ENCODE data around the gene CDKN1C.

CDKN1C gene

DNA sequence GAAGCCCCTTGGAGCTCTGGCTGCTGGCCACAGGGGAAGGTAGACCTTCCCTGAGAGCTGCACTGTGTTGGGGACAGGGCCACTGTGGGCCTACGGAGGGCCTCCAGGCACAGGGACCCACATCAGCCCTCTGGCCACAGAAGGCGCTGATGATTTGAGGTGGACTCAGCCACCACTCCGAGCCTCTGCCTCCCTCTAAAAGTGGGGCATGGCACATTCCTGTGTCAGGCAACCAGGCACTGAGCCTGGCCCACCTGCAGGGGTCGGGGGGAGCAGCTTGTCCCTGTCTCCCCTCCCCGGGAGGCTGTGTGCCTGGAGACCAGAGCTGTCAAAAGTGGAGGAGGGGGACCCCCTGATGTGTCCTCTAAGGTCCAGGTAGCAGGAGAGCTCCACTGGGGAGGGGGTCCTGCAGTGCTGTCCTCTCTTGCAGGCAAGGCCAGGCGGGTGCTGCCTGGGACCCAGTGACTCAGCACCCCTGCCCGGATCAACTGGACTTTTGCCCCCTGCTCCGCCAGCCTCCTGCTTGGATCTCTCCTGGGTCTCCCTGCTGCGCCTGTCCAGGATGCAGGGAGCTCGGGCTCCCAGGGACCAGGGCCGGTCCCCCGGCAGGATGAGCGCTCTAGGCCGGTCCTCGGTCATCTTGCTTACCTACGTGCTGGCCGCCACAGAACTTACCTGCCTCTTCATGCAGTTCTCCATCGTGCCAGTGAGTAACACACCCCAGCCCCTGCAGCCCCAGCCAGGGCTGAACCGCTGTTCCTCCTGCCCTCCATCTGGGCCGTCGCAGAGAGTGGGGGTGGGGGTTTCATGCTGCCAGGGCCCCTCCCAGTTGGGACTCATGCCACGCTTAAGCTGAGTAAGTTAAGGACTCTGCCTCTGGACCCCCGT, 17.5 kb upstream of the CDKN1C start:
- Histone ChIP-seq H3K36me3 (no peaks in the 10 kb centered on the region), H3K27ac (peak overlapping the region; percentile 71 to 73), H3K27me3 (peaks cover 0 to 10% of the 10 kb centered on the region in 2 donors), H3K9me3 (no peaks in the 10 kb centered on the region), H3K4me3 (peak overlapping the region; percentile 63 to 67), H3K4me1 (peaks cover 0 to 46% (median 25%) of the 10 kb centered on the region in 4 donors)
- no peak for DNase-seq
- TF ChIP-seq, protein P1, sequence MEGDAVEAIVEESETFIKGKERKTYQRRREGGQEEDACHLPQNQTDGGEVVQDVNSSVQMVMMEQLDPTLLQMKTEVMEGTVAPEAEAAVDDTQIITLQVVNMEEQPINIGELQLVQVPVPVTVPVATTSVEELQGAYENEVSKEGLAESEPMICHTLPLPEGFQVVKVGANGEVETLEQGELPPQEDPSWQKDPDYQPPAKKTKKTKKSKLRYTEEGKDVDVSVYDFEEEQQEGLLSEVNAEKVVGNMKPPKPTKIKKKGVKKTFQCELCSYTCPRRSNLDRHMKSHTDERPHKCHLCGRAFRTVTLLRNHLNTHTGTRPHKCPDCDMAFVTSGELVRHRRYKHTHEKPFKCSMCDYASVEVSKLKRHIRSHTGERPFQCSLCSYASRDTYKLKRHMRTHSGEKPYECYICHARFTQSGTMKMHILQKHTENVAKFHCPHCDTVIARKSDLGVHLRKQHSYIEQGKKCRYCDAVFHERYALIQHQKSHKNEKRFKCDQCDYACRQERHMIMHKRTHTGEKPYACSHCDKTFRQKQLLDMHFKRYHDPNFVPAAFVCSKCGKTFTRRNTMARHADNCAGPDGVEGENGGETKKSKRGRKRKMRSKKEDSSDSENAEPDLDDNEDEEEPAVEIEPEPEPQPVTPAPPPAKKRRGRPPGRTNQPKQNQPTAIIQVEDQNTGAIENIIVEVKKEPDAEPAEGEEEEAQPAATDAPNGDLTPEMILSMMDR (IDR thresholded peaks at IDR 0.05), result no peak
- intact Hi-C loops (cut with DNase I; ENCODE audit: low total_unique reads), result loop anchor here (10.0 kb wide), 1 partner anchor 498 kb away; the partner anchor contains the start of gene TSSC4

DNA sequence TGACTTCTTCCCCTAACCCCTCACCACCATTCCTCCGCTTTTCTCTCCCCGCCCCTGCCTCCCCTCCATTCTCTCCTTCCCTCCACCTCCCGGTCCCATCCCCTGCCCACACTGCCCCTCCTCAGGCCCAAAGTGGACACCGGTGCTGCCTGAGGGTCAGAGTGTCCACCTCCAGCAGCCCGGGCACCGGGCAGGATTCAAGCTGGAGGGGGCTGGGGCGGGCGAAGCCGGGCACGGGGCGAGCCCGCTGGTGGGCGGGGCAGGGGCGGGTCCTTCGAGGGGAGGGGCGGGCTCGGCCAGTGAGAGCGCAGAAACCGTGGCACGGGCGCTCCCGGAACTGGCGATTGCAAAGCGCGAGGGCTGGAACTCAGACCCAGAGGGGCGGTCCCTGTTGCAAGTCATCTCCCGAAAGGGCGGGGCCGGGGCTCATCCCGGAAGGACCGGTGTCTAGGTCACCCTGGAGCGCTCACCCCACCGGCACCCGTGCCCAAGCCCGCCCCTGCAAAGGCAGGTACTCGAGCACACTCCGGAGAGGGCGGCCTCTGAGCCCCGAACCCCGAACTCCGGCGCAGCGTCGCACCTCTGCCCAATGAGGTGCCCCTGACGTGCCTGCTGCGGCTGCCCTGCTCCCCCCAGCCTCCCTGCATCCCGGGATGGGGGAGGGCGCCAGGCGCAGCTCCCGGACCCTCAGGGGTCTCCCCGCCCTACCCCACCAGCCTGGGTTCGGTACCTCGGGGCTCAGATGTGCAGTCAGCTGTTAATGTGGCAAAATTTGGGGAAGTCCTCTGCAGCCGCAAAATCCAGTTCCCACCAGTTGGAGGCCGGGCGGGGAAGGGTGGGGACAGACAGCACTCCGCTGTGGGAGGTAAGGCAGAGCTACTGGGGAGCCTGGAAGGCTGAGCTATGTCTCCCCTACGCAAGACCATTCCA, 16.5 kb upstream of the CDKN1C start:
- H3K4me1 ChIP-seq, result peaks cover 0 to 46% (median 25%) of the 10 kb centered on the region in 4 donors
- intact Hi-C loops (cut with DNase I; ENCODE audit: low total_unique reads), result loop anchor here (10.0 kb wide), 1 partner anchor 497 kb away; the partner anchor contains the start of gene TSSC4
- peak; percentile 96 to 98 for DNase-seq
- peak overlapping the region; percentile 63 to 67 for H3K4me3 ChIP-seq
- H3K27ac ChIP-seq, result peak overlapping the region; percentile 71 to 73
- H3K9me3 ChIP-seq, result no peaks in the 10 kb centered on the region
- no peaks in the 10 kb centered on the region for H3K36me3 ChIP-seq
- TF ChIP-seq, protein P1 (IDR thresholded peaks at IDR 0.05), result no peak
- peaks cover 0 to under 1% of the 10 kb centered on the region in 2 donors for H3K27me3 ChIP-seq

DNA sequence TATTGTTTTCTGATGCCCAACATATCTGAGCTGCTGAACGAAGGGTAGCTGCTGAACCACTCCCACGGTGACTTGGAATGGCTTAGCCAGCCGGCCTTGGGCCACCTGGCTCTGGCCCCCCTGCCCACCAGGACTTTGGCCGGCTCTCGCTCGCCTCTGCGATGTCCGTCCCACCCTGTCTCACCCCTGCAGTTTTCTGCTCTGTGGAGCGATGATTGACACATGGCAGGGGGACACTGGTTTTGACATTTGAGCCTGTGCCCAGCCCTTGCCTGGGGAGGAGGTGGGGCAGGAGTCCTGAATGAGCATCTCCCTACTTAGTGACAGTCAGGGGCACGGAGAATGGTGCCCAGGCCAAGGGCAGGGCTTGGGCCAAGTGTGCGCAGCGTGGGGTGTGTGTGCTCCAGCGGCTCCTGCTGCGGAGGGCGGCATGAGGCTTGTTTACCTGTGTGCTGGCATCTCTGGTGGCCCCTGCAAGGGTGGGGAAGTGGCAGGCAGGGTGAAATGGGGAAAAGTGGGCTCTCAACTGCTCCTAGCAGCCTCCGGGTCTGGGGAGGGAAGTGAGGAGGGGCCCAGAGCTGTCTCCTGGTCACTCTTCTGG, 15.7 kb upstream of the CDKN1C start:
- no peaks in the 10 kb centered on the region for H3K9me3 ChIP-seq
- H3K4me3 ChIP-seq, result peak overlapping the region; percentile 63 to 67
- DNase-seq, result no peak
- TF ChIP-seq, protein P1 (IDR thresholded peaks at IDR 0.05), result no peak
- intact Hi-C loops (cut with DNase I; ENCODE audit: low total_unique reads), result loop anchor here (10.0 kb wide), 1 partner anchor 496 kb away; the partner anchor contains the start of gene TSSC4
- H3K27me3 ChIP-seq, result no peaks in the 10 kb centered on the region
- H3K36me3 ChIP-seq, result no peaks in the 10 kb centered on the region
- peaks cover 0 to 46% (median 25%) of the 10 kb centered on the region in 4 donors for H3K4me1 ChIP-seq
- H3K27ac ChIP-seq, result peak overlapping the region; percentile 71 to 73

DNA sequence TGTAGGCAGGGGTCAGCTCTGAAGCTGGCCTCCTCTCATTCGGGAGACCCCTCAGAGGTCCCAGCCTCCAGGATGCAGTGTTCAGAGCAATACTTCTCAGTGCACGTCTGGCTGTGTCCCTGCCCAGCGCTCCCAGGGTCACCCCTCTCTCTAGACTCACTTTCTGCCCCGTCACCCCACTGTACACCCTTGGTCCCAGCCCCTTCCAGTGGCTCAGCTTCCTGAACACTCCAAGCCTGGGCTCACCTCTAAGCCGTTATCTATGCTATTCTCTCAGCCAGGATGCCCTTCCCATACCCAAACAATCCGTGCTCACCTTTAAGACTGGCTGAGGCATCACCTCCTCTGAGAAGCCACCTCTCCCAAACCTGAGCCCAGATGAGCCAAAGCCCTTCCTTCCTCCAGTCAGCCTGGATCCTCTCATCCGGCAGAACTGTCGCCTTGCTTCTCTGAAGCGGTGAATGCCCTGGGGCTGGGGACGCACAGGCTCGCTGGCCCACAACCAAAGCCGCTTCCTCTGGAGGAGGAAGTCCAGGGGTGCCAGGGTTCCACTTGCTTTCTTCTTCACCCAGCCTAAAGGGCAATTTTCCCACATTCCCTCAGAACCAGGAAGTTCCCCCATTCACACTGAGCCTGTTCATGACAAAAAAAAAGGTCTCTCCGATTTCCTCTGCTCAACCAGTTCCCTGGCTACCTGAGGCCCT, 13.7 kb upstream of the CDKN1C start:
- DNase-seq, result peak in 1 of 2 donors; percentile 51
- intact Hi-C loops (cut with DNase I; ENCODE audit: low total_unique reads), result loop anchor here (10.0 kb wide), 2 partner anchors 474 to 594 kb away; partner anchors contain the start of genes C11orf21 and TSPAN32
- Histone ChIP-seq H3K4me1 (peaks cover 0 to 41% (median 25%) of the 10 kb centered on the region in 4 donors), H3K4me3 (no peak overlapping the region), H3K27ac (peak overlapping the region; percentile 28 to 43), H3K9me3 (no peaks in the 10 kb centered on the region), H3K27me3 (no peaks in the 10 kb centered on the region), H3K36me3 (no peaks in the 10 kb centered on the region)
- TF ChIP-seq, protein P1 (IDR thresholded peaks at IDR 0.05), result no peak

All from tibial artery (tissue), 4 donors.